Prostate gland (tissue), 2 donors: ENCODE results near the gene CLEC18A. TPM values are rescaled to one million over a fixed set of nuclear protein-coding genes. Genes with fewer than 3 reads are reported as not detected.

ENCODE experiments used
- DNase-seq: peaks from one replicate; pipeline ENCODE4 v3.0.0-alpha.2; 2019; ENCODE audit warnings: low spot score
- H3K27ac ChIP-seq, 2 donors: fragments of 200-600 bp; sonication (generic); 2 replicates each; pipeline ENCODE4 v1.5.1; 2017 to 2019
- H3K27me3 ChIP-seq: fragments of 200-600 bp; sonication (generic); replicated peaks from 2 replicates; pipeline ENCODE4 v1.5.1; 2019; ENCODE audit not compliant: insufficient read depth
- H3K36me3 ChIP-seq, 2 donors: fragments of 200-600 bp; sonication (generic); 1 replicate in 1 of 2; 2 replicates in 1 of 2; pipeline versions ENCODE4 v1.5.1 to v1.8.1; 2017 to 2019
- H3K4me1 ChIP-seq: fragments of 200-600 bp; sonication (generic); replicated peaks from 2 replicates; pipeline ENCODE4 v1.5.1; 2019
- H3K4me3 ChIP-seq, 2 donors: fragments of 200-600 bp; sonication (generic); 2 replicates each; pipeline ENCODE4 v1.5.1; 2017 to 2019
- H3K9me3 ChIP-seq: fragments of 200-600 bp; sonication (generic); 2 replicates; pipeline ENCODE4 v1.5.1; 2017
- POLR2A ChIP-seq: fragments of 450-650 bp; IDR thresholded peaks from one replicate; pipeline ENCODE4 v1.6.1; 2016; ENCODE audit warnings: antibody characterized with exemption, mild to moderate bottlenecking
- POLR2AphosphoS5 ChIP-seq: sonication (generic); formaldehyde crosslinking; IDR thresholded peaks from one replicate; pipeline ENCODE4 v1.6.1; 2017; ENCODE audit warnings: antibody characterized with exemption
- WGBS: methylation state at CpG from one replicate; pipeline ENCODE4 v1.1.5; 2018; 5-methylcytosine and 5-hydroxymethylcytosine counted together
- intact Hi-C: fragments of 100-400 bp; cut with DNase I; formaldehyde crosslinking; loops from one replicate; pipeline ENCODE4 v1.14.2; 2022
- total RNA-seq, 2 donors: library from RNA; depleted of rRNA; stranded (reverse); fragments of >200 nt; gene quantifications; one replicate each; pipeline ENCODE4 v1.1.0, GENCODE V29; 2016
- TF ChIP-seq, protein P1 (sequence below), 4 experiments: fragments of 200-600 bp in 2 of 4; fragments of 450-650 bp in 2 of 4; sonication (generic) in 2 of 4; IDR thresholded peaks; 1 replicate in 3 of 4; 2 replicates in 1 of 4; pipeline ENCODE4 v1.5.1; 2016 to 2019; ENCODE audit warnings: antibody characterized with exemption in 4 of 4, mild to moderate bottlenecking in 2 of 4, moderate library complexity in 2 of 4

Gene CLEC18A
- total RNA-seq, 2 donors from 2014 or later, result 1.5 to 8.0 TPM

DNA sequence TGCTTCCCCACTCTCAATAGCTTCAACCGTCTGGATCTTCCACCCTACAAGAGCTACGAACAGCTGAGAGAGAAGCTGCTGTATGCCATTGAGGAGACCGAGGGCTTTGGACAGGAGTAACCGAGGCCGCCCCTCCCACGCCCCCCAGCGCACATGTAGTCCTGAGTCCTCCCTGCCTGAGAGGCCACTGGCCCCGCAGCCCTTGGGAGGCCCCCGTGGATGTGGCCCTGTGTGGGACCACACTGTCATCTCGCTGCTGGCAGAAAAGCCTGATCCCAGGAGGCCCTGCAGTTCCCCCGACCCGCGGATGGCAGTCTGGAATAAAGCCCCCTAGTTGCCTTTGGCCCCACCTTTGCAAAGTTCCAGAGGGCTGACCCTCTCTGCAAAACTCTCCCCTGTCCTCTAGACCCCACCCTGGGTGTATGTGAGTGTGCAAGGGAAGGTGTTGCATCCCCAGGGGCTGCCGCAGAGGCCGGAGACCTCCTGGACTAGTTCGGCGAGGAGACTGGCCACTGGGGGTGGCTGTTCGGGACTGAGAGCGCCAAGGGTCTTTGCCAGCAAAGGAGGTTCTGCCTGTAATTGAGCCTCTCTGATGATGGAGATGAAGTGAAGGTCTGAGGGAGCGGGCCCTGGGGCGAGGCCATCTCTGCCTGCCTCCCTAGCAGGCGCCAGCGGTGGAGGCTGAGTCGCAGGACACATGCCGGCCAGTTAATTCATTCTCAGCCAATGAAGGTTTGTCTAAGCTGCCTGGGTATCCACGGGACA is 11.1 kb upstream of the CLEC18A start:
- no peak for DNase-seq
- TF ChIP-seq POLR2AphosphoS5, result no peak
- no peak for TF ChIP-seq POLR2A
- TF ChIP-seq, protein P1, sequence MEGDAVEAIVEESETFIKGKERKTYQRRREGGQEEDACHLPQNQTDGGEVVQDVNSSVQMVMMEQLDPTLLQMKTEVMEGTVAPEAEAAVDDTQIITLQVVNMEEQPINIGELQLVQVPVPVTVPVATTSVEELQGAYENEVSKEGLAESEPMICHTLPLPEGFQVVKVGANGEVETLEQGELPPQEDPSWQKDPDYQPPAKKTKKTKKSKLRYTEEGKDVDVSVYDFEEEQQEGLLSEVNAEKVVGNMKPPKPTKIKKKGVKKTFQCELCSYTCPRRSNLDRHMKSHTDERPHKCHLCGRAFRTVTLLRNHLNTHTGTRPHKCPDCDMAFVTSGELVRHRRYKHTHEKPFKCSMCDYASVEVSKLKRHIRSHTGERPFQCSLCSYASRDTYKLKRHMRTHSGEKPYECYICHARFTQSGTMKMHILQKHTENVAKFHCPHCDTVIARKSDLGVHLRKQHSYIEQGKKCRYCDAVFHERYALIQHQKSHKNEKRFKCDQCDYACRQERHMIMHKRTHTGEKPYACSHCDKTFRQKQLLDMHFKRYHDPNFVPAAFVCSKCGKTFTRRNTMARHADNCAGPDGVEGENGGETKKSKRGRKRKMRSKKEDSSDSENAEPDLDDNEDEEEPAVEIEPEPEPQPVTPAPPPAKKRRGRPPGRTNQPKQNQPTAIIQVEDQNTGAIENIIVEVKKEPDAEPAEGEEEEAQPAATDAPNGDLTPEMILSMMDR (IDR thresholded peaks at IDR 0.05), result no peak
- Histone ChIP-seq H3K36me3 (peaks cover 2 to 21% of the 10 kb centered on the region in 2 donors), H3K27me3 (no peaks in the 10 kb centered on the region), H3K27ac (no peak overlapping the region), H3K4me1 (no peaks in the 10 kb centered on the region), H3K9me3 (no peaks in the 10 kb centered on the region), H3K4me3 (no peak overlapping the region)
- intact Hi-C loops, result no loop called here
- 94% methylated on average over 26 of the region's 26 CpGs for WGBS

DNA sequence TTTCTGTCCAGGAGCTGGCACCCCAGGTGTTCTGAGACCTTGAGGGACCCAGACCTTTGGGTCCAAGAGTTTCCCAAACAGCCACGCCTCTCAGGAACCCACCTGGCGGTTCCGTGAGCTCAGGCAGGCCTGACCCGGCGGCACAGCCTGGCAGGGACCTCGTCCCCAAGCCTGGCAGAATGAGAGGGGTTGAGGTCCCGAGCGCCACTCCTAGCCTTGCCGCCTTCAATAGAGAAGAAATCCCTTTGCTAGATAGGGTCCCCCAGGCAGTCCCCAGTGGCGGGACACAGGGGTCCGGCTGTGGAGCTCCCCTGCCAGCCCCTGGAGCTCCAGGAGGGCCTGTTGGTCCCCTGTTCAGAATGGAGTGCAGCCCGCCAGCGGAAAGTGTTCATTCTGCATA is 10.5 kb upstream of the CLEC18A start:
- peaks cover 2 to 15% of the 10 kb centered on the region in 2 donors for H3K36me3 ChIP-seq
- DNase-seq, result no peak

DNA sequence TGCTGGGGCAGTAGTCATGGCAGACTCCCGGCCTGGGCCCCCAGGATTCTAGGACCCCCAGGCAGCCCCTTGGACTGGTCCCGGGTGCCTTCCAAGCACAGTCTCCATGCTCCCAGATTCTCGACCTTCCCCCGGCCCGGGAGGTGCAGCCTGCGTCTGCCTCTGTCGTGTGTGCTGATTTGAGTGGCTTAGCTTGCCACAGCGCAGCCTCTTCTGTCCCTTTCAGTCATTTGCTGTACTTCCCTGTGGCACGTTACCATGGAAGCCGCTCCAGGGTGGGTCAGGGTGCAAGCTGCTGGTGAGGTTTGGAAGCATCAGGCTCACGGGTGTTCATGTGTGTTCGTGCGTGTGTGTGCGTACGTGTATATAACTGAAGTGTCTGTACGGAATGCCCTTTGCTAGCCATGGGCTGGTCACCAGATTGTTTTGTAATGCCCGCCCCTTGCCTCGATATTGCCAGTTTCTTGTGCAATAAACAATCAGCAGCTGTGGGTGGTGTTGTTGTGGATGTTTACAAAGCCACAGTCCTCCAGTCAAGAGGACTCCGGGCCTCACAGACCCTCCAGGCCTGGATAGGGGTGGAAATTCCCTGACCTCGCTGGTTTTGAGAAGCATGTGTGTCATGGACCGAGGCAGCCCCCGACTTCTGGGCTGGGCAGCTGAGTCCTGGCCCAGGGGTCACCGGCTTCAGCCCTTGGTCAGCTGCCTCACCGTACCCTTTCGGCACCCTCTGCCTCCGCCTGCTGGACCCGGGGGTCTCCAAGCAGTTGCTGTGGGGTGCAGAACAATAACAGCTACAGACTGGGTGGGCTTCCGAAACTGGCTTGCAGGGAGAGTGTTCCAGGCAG is 9.7 kb upstream of the CLEC18A start:
- Histone ChIP-seq H3K27me3 (no peaks in the 10 kb centered on the region), H3K27ac (no peak overlapping the region), H3K36me3 (peaks cover 2 to 7% of the 10 kb centered on the region in 2 donors), H3K9me3 (no peaks in the 10 kb centered on the region), H3K4me1 (no peaks in the 10 kb centered on the region), H3K4me3 (no peak overlapping the region)
- intact Hi-C loops, result no loop called here
- WGBS, result 85% methylated on average over 28 of the region's 28 CpGs
- TF ChIP-seq POLR2A, result no peak
- no peak for TF ChIP-seq POLR2AphosphoS5
- TF ChIP-seq, protein P1 (IDR thresholded peaks at IDR 0.05), result no peak
- no peak for DNase-seq

More for the DNA sequence above, 10.5 kb upstream of the CLEC18A start:
- intact Hi-C loops, result no loop called here
- WGBS, result 95% methylated on average over 12 of the region's 13 CpGs
- H3K4me1 ChIP-seq, result no peaks in the 10 kb centered on the region
- no peak overlapping the region for H3K27ac ChIP-seq
- TF ChIP-seq POLR2A (no peak), POLR2AphosphoS5 (no peak)
- TF ChIP-seq, protein P1 (IDR thresholded peaks at IDR 0.05), result no peak
- no peaks in the 10 kb centered on the region for H3K27me3 ChIP-seq
- no peaks in the 10 kb centered on the region for H3K9me3 ChIP-seq
- no peak overlapping the region for H3K4me3 ChIP-seq

DNA sequence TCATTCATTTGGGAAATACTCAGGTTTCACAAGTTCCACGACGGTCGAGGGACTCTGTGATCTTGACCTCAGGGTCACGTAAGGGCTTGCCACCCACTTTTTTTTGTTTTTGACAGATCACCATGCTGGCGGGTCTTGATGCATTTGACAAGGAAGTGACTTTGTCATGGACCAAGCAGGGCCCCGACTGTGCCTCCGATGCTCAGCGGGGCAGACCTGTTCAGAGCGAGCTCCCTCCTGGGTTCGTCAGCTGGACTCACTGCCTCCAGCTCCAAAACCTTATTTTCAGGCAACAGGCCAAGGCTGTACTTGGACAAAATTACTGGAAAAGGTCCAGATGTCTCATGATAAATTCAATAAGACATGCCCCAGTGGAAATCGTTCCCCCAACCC is 9.0 kb upstream of the CLEC18A start:
- H3K36me3 ChIP-seq, result peaks cover under 1 to 7% of the 10 kb centered on the region in 2 donors
- TF ChIP-seq POLR2AphosphoS5, result no peak
- TF ChIP-seq, protein P1 (IDR thresholded peaks at IDR 0.05), result no peak
- no peak for TF ChIP-seq POLR2A
- no peak overlapping the region for H3K4me3 ChIP-seq
- H3K27me3 ChIP-seq, result no peaks in the 10 kb centered on the region
- no peak for DNase-seq
- H3K4me1 ChIP-seq, result no peaks in the 10 kb centered on the region
- intact Hi-C loops, result no loop called here
- no peak overlapping the region for H3K27ac ChIP-seq
- no peaks in the 10 kb centered on the region for H3K9me3 ChIP-seq
- 70% methylated on average over 11 of the region's 11 CpGs for WGBS
